Right lobe of liver (tissue), 6 donors: ENCODE data around the gene ARHGAP25. TPM values are rescaled to one million over a fixed set of nuclear protein-coding genes. Genes with fewer than 3 reads are reported as not detected.

Experiments used
- ATAC-seq, 4 donors: fragments of 200-7000 bp; cut with Tn5 transposase; one replicate each; pipeline ENCODE4 v1.9.1; 2020; ENCODE audit warnings: mild to moderate bottlenecking in 4 of 4, moderate library complexity in 4 of 4
- DNase-seq, 3 donors: peaks; one replicate each; pipeline ENCODE4 v3.0.0-alpha.2; 2020
- H3K27ac ChIP-seq, 3 donors: fragments of 200-600 bp; one replicate each; pipeline ENCODE4 v1.8.0; 2022
- H3K27me3 ChIP-seq, 2 donors: fragments of 200-600 bp; one replicate each; pipeline ENCODE4 v1.8.0; 2022
- H3K36me3 ChIP-seq, 4 donors: fragments of 200-600 bp; sonication (generic) in 1 of 4; one replicate each; pipeline versions ENCODE4 v1.5.1 to v1.8.0; 2017 to 2022; ENCODE audit warnings: control low read depth in 1 of 4
- H3K4me1 ChIP-seq, 4 donors: fragments of 200-600 bp; sonication (generic) in 1 of 4; one replicate each; pipeline versions ENCODE4 v1.5.1 to v1.8.0; 2017 to 2022; ENCODE audit warnings: control low read depth in 1 of 4
- H3K4me3 ChIP-seq, 3 donors: fragments of 200-600 bp; one replicate each; pipeline ENCODE4 v1.8.0; 2022
- H3K9me3 ChIP-seq, 4 donors: fragments of 200-600 bp; sonication (generic) in 1 of 4; one replicate each; pipeline versions ENCODE4 v1.5.1 to v1.8.0; 2017 to 2022; ENCODE audit warnings: control low read depth in 1 of 4
- CTCF ChIP-seq, 4 donors: fragments of 200-600 bp in 3 of 4; fragments of 450-650 bp in 1 of 4; IDR thresholded peaks; one replicate each; pipeline versions ENCODE4 v1.5.1 to v1.8.0; 2016 to 2022; ENCODE audit warnings: antibody characterized with exemption in 4 of 4, mild to moderate bottlenecking in 2 of 4
- POLR2A ChIP-seq: fragments of 450-650 bp; IDR thresholded peaks from one replicate; pipeline ENCODE4 v1.6.1; 2017; ENCODE audit warnings: antibody characterized with exemption, mild to moderate bottlenecking
- WGBS: methylation state at CpG from one replicate; pipeline ENCODE4 v1.1.6; 2018; ENCODE audit warnings: low coverage, low lambda C conversion rate; ENCODE audit not compliant: insufficient coverage; ENCODE audit errors: missing lambda C conversion rate; 5-methylcytosine and 5-hydroxymethylcytosine counted together
- intact Hi-C, 2 donors: fragments of 100-400 bp; cut with DNase I; formaldehyde crosslinking; loops; one replicate each; pipeline versions ENCODE4 v1.11.2 to v1.14.1; 2022
- total RNA-seq, 6 experiments: library from RNA; depleted of rRNA in 2 of 6; stranded (reverse); fragments of >200 nt in 2 of 6; fragmentation: NEBNext Ultra II Directional in 3 of 6; extraction: Animal tissue kit (Norgen Biotek cat#: 25700) in 3 of 6; gene quantifications; one replicate each; pipeline versions ENCODE4 v1.1.0 to v1.2.4, GENCODE V29; 2016 to 2023
- donor health status: DM: no; HTN: yes; CAD: no.
- donor health status: DM: no; HTN: no; CAD: no.
- donor health status: DM: no; HTN: no; CAD: no.
- donor health status: DM: no; HTN: yes; CAD: no.
- donor health status: DM: no; HTN: yes; CAD: no.

Gene ARHGAP25
- total RNA-seq, 6 experiments from 2014 or later, result 3.3 to 9.8 (median 5.0) TPM

- Histone ChIP-seq H3K27me3 (no peaks in the 10 kb centered on the region), H3K27ac (no peak within 1 kb of the TSS), H3K36me3 (no peaks in the 10 kb centered on the region), H3K4me3 (peak within 1 kb of the TSS; percentile 2 to 14 (median 9)), H3K4me1 (no peaks in the 10 kb centered on the region), H3K9me3 (no peaks in the 10 kb centered on the region)
- peak in 1 of 4 donors; percentile 19 for ATAC-seq
- TF ChIP-seq CTCF (IDR thresholded peaks at IDR 0.05) (no peak), POLR2A (no peak)
- intact Hi-C loops, result no loop called here
- DNase-seq, result no peak
- 71% methylated on average over 6 of the region's 6 CpGs for WGBS
Measured at GRCh38 chr2:68871159-68871764, 136.7 kb downstream of the ARHGAP25 start, which contains the start of gene BMP10. TSS of gene BMP10 (minus strand) at chr2:68871397. CDS start at chr2:68871358, 39 bp downstream.

Other genes with a start within 250 kb of the ARHGAP25 start
- gene PROKR1, start 91.2 kb upstream of the ARHGAP25 start, total RNA-seq, result not detected
- gene BMP10, start 136.6 kb downstream of the ARHGAP25 start, total RNA-seq, result 10 to 100 TPM in 1 of 6 experiments, 1 to 10 TPM in 5; 4.0 to 15.4 (median 6.0) TPM
- not detected for gene GKN2, start 218.1 kb downstream of the ARHGAP25 start, total RNA-seq
- not detected for gene GKN1, start 239.8 kb downstream of the ARHGAP25 start, total RNA-seq